BJ (cell line): ENCODE measurements around the gene NUDT16L1. TPM values are rescaled to one million over a fixed set of nuclear protein-coding genes. Genes with fewer than 3 reads are reported as not detected.

Experiments
- CTCF ChIA-PET: fragments of 350-600 bp; formaldehyde crosslinking; extraction: SDS; loops from one replicate; lab custom pipeline; 2021; ENCODE audit warnings: antibody characterized with exemption, inconsistent platforms; lab: Yijun Ruan, JAX
- POLR2A ChIA-PET: fragments of 300-600 bp; sonication (Branson Sonifier 250); formaldehyde crosslinking; extraction: SDS; loops from one replicate; lab custom pipeline; 2021; ENCODE audit warnings: antibody characterized with exemption; lab: Charles Lee
- DNase-seq: peaks from one replicate; pipeline ENCODE4 v3.0.0-alpha.2; 2011; ENCODE audit warnings: low read depth
- H3K27me3 ChIP-seq: 2 replicates; pipeline ENCODE4 v1.6.0; 2011; ENCODE audit warnings: low read length; ENCODE audit not compliant: control insufficient read depth, insufficient read depth
- H3K36me3 ChIP-seq: 2 replicates; pipeline ENCODE4 v1.5.1; 2011; ENCODE audit warnings: low read length; ENCODE audit not compliant: control insufficient read depth, insufficient read depth
- H3K4me3 ChIP-seq: 2 replicates; pipeline ENCODE4 v1.5.1; 2011; ENCODE audit warnings: low read depth, mild to moderate bottlenecking, control low read depth, low read length
- polyA plus RNA-seq: library from polyadenylated mRNA; depleted of rRNA; stranded (reverse); fragments of >200 nt; gene quantifications from 2 replicates; pipeline ENCODE4 v1.2.3, GENCODE V29; 2011
- TF ChIP-seq, protein P1 (sequence below): IDR thresholded peaks from 2 replicates; pipeline ENCODE4 v1.5.1; 2011; ENCODE audit warnings: low read depth, mild to moderate bottlenecking, control low read depth, inconsistent platforms, low read length, moderate library complexity; ENCODE audit not compliant: insufficient read depth

The NUDT16L1 gene
- polyA plus RNA-seq, 1 experiment: 33.3 TPM

DNA sequence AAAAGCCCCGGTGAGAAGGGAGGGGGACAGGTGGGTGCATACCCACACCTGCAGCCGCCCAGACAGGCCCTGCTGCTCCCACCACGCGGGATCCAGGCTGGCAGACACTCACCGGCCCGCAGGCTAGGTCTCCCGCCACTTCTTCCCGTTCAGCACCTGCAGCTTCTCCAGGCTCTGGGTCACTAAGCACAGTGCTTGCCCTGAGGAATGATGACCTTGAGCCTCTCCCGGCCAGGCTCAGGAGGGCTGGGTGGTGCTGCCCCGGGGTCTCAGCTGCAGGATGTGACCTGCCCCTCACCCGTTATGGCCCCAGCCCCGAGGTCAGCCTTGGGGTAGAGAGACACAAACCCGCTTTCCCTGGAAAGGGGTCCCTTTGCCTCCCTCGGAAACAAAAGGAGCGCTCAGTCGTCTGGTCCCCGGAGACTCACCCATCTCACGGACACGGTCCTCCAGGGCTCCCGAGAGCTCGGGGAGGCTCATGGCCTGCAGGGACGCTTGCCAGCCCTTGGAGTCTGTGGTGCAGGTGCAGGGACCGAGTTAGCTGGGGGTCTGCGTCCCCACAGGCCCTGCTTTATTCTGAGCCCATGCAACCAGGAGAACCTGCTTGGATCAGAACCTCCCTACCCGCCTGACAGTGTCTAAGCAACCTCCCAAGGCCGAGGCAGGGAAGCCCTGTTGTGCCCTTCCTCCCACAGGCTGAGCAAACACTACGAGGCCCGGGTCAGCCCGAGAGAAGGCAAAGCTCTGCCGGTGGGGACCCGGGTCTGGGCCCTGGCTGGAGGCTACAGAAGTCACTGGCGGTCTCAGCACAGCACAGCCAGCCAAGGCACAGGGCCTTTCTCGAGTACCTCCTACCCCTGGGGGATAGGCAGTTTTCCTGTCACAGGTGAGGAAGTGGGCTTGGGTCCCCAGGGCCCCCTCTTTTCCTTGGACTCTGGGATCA is 3.8 kb downstream of the NUDT16L1 start:
- H3K36me3 ChIP-seq: peaks cover 49% of the 10 kb centered on the region
- POLR2A ChIA-PET: no interaction called here
- CTCF ChIA-PET: no interaction called here

GRCh38 chr16:4697848-4698291 is 4.5 kb downstream of the NUDT16L1 start:
- DNase-seq: no peak
- H3K36me3 ChIP-seq: peaks cover 51% of the 10 kb centered on the region
- H3K27me3 ChIP-seq: no peaks in the 10 kb centered on the region
- TF ChIP-seq, protein P1, sequence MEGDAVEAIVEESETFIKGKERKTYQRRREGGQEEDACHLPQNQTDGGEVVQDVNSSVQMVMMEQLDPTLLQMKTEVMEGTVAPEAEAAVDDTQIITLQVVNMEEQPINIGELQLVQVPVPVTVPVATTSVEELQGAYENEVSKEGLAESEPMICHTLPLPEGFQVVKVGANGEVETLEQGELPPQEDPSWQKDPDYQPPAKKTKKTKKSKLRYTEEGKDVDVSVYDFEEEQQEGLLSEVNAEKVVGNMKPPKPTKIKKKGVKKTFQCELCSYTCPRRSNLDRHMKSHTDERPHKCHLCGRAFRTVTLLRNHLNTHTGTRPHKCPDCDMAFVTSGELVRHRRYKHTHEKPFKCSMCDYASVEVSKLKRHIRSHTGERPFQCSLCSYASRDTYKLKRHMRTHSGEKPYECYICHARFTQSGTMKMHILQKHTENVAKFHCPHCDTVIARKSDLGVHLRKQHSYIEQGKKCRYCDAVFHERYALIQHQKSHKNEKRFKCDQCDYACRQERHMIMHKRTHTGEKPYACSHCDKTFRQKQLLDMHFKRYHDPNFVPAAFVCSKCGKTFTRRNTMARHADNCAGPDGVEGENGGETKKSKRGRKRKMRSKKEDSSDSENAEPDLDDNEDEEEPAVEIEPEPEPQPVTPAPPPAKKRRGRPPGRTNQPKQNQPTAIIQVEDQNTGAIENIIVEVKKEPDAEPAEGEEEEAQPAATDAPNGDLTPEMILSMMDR: no peak
- ChIA-PET POLR2A (no interaction called here), CTCF (interaction anchor here (1.4 kb wide), 1 partner anchor 258 kb away, joined by 3 read pairs; no protein-coding TSS in a partner anchor)
- H3K4me3 ChIP-seq: no peak overlapping the region

More for the DNA sequence above, 3.8 kb downstream of the NUDT16L1 start:
- DNase-seq: no peak
- Histone ChIP-seq H3K4me3 (no peak overlapping the region), H3K27me3 (no peaks in the 10 kb centered on the region)
- TF ChIP-seq, protein P1: no peak

DNA sequence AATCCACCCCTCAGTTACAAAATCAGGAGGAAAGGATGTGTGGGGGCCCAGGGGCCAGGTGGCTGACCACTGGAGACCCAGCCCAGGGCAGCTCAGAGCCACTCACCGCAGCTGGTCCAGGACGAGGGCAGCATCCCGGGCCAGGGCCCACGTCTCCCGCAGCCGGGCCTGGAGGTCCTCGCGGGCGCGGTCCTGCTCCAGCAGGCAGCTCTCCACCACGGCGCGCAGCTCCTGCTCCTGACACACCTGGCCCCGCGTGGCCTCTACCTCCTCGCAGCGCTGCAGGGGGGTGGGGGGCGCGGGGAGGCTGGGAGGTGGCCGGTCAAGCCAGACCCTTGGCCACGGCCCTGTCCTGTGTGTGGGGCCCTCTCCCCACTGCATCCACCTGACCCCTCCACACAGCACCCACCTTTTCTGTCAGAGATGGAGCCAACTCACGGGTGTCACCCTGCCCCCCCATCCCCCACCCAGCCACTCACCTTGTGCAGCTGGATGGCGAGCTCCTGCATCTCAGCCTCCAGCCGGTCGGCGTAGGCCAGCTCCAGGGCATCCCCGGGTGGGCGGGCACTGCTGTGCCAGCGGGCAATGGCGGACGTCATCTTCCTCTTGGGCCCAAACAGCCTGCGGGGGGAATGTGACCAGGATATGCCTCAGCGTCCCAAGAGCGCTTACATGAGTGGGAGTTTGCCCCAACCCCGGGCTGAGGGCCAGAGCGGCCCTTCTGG is 5.1 kb downstream of the NUDT16L1 start:
- Histone ChIP-seq H3K4me3 (no peak overlapping the region), H3K27me3 (no peaks in the 10 kb centered on the region), H3K36me3 (peaks cover 51% of the 10 kb centered on the region)
- POLR2A ChIA-PET: no interaction called here
- TF ChIP-seq, protein P1: no peak
- no peak for DNase-seq
- CTCF ChIA-PET: interaction anchor here (1.4 kb wide), 1 partner anchor 258 kb away, joined by 3 read pairs; no protein-coding TSS in a partner anchor

DNA sequence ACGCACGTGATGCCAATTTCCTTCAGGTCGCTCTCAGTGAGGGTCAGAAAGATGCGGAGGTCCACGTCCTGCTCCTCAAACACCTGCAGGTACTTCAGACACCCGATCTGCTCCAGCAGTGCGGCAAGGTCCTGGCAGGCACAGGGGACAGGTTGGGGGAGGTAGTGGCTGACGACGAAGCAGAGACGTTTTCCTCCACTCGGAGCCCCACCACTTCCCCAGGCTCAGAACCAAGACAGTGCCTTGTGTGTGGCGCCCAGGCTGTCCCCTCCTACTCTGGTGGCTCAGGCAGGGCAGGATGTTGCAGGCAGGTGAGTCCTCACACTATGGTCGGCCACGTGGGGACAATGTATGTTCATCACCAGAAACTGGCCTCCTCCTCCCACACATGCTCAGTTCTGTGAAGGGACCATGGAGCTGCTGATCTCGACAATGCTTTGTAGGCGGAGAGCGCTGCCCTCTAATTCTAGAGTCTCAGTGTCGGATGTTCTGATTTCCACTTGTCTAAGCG is 5.7 kb downstream of the NUDT16L1 start:
- ChIA-PET CTCF (interaction anchor here (1.4 kb wide), 1 partner anchor 257 kb away, joined by 3 read pairs; no protein-coding TSS in a partner anchor), POLR2A (no interaction called here)
- H3K27me3 ChIP-seq: no peaks in the 10 kb centered on the region
- no peak overlapping the region for H3K4me3 ChIP-seq
- H3K36me3 ChIP-seq: peaks cover 53% of the 10 kb centered on the region
- TF ChIP-seq, protein P1: no peak
- DNase-seq: no peak
